GM10847 (cell line): ENCODE results near the gene CHN1.

Source experiments
- POLR2A ChIP-seq: IDR thresholded peaks from 2 replicates; pipeline ENCODE4 v1.6.1; 2011; ENCODE audit not compliant: insufficient read length; ENCODE audit errors: extremely low read depth

The CHN1 gene

DNA sequence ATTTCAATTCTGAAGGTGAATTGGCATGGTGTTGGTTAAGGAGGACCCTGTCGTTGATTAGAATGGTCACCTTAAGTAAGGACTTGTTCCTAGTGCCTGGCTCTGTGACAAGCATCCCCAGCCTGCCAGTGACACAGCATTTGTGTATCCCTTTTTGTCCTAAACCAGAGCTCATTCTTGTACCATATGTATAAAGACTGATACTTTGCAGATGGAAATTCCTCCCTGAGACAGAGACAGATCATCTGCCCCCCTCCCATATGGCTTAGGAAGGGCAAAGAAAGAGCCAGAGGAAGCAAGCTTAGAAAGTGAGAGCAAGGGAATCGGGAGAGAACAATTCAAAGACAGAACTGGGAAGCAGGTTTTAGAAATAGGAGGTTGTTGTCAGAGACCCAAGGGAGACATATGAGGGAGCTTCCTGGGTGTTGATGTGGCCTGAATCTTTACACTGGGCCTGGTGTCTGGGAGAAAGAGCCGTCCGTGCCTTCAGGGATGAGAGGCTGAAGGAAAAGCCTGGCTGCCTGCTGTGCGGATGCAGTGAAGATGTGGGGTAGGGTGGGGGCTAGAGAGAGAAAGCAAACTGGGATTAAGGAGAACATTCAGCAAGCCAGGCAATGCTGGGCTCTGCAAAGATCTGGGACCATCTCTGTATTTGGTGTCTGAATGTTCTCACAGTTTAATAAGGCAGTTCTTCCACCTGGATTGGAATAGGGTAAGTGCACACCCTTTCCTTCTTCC is 227.7 kb downstream of the CHN1 start:
- TF ChIP-seq POLR2A = no peak

DNA sequence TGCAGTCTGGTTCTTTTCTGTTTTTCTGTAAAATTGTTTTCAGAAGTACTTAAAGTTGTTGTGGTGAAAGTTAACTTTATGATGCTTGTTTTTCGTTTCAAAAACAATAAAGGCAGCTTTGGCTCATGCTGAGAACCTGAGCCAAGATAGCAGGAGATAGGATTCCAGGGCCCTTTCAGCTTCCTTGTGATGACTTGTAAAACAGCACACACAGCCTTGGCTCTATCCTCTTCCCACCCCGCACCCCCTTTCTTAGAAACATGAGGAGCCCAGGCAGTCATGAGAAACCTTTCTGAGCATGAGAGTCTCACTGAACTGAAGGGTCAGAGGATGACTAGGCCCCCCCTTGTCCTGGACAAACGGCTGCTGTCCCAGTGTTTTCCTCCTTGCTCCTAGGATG is 228.5 kb downstream of the CHN1 start:
- no peak for TF ChIP-seq POLR2A

DNA sequence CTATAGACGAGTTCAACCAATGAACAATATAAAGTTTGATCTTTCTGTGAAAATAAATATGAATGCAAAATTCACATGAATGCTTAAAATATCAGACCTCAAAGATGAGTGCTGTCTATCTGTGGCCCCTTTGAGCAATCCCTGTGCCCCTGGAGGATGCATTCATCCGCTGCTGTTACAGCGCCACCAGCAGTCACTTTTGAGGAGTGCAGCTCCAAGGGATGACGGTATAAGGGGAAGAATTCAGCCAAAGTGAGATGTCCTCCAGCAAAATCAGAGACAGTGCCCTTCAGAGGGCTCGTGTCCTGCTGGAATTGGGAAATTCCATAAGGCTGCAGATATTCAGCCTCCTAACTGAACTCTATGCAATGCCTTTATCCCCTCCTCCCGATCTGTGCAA is 229.0 kb downstream of the CHN1 start:
- TF ChIP-seq POLR2A = no peak

DNA sequence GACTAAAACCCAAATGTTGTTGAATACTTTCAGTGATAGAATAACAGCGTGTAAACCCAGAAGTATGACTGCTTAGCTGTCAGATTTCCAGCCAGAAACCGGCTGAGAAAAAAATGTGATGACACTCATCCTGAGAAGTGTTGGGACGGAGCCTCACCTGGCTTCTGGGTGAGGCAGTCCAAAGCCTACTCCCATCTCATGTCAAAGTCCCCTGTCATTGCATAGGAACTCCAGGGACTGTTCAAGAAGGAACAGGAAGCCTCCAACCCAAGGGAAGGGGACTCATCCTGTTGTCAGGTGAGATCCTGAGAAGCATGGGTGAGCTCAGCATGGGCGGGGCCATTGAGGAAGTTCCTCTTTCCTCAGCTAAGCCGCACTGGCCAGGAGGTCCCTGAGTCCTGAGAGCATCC is 229.6 kb downstream of the CHN1 start:
- no peak for TF ChIP-seq POLR2A

DNA sequence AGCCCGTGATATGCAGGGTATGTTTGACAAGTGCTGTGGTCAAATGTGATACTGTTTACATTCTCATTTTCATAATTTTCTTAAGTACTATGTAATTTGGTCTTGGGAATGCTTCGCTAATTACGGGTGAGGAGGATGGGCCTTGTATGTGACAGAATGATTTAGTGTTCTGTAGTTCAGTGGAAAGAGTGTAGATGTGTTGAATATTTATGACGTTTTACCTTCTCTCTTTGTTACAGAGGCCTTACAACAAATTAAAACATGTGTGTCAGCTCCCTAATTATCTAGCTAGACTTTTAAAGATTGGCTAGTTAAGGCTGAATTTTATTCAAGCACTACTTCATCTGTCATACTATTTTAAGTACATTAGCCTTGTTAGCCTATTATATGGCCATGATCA is 230.3 kb downstream of the CHN1 start:
- TF ChIP-seq POLR2A = no peak

DNA sequence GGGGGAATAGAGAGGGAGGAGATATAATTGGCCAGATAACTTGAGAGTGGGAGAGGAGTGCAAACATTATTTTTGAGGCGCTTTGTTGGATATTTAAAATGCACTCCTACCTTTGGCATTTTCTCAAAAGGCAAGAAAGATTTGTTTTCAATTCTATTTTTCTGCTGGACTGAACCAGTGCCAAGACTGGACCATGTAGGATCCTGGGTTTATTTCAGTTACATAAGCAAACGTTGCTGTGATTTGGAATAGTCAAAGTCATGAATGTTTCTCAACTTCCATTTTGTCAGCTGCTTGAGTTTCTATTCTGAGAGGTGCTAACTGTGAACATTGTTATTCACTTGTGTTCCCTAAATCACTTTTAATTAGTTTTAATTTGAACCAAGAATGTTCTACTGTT is 232.0 kb downstream of the CHN1 start:
- no peak for TF ChIP-seq POLR2A

DNA sequence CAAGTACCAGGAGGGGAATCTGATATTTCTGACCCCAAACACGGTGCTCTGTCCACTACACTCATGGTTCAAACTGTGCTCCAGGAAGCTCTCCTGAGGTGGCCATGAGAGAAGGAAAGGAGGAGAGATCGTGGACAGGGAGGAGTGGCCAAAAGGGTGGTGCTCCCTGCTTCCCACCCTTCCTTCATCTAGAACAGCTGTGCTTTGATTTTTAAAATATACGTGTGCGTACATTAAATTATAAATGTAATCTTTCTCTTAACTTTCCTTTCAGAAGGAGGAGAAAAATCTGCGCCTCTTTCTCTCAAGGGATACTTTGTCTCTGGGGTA is 232.7 kb downstream of the CHN1 start:
- TF ChIP-seq POLR2A = no peak

DNA sequence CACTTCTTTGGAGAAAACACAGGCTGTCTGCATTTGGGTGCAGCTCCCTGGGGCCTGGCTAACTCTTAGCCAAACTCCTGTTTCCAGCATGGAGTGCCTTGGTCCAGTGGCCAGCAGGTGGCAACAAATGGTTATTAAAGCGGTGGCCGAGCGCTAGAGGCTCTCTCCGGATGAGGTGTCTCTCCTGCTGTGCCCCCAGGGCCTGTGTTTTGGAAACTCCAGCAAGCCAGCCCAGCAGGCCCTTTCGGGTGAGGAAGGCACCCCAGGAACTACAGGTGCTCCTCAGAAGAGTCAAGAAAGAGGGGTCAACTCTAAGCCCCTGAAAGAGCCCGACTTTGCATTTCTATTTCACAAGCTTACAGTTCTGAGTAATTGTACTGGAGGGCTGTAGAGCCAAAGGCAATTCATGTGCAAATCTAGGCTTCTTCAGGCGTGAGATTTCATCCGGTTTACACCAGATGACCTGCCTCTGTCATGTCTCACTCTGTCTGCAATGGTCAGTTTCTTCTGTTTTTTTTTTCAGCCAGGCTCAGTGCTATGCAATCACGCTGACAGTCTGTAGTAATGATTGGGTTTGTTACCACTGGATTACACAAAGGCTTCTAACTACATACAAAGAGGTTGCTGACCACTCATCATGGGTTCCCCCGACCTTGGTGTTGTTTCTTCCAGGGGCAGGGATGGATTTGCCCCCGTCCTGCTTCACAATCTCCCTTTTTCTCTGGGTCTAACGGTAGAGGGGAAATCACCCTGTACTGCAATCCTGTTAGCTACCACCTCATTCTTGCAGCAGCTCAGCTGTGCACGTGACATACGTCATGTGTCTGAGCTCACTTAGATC is 233.3 kb downstream of the CHN1 start:
- no peak for TF ChIP-seq POLR2A

DNA sequence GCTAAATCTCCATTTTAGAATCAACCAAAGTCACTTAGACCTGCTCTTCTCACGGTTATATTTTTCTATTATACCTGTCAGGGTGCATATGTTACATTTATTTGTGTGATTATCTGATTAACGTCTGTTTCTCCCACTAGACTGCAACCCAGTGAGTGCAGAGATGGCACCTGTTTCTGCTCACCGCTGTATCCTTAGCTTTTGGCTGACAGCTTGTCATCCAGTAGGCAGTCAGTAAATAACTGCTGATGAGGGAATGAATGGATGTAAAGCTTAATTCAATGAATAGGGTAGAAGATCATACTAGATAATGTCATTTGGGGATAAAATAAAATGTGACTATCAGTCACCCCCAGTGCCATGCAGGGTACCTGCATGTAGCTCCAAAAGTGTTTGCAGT is 234.0 kb downstream of the CHN1 start:
- no peak for TF ChIP-seq POLR2A

DNA sequence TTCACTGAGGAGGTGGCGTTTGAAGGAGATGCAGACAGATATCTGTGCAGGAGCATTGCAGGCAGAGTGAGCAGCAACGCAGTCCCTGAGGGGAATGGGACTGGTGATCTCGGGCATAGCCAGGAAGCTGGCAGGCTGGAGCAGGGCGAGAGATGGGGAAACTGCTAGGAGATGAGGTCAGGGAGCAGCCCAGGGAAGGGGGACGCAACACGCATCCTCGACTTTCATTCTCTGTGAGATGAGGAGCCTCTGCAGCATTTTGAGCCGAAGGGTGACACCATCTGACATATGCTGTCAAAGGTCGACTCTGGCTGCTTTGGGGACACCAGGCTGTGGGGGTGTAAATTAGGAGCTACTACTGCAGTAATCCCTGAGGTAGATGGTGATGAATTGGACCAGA is 236.6 kb downstream of the CHN1 start:
- TF ChIP-seq POLR2A = no peak

DNA sequence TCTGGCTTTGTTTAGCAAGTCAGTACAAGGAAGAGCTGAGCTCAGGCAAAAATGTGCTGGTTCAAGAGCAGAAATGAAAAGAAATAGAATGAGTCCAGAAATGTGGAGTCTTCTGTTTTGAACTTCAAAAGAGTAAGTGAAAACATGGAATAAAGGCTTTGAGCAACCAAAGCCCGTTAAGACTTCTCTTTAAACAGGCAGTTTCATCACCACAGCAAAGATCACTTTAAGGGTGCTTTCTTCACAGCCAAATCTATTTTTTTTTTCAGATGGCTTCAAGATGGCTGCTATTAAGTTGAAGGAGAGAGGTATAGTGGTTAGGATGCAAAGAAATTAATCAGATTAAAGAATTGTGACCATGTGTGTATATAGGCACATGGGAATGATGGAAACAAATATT is 238.9 kb downstream of the CHN1 start:
- no peak for TF ChIP-seq POLR2A

DNA sequence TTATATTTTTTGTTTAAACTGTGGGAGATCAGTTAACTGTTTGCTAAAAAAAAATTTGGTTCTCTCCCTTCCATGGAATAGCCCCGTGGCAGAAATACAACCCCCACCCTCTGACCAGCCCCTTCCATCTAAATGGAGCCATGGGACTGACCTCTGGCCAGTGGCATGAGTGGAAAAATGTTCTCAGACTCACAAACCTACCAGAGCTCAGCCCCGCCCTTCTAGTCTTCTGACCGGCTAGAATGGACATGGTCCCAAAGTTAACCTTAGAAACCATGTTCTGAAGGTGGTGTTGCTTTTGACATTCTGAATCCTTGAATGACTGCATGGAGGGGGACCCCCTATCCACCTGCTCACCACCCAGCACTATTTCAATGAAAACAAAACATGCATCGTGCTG is 239.6 kb downstream of the CHN1 start:
- TF ChIP-seq POLR2A = no peak

DNA sequence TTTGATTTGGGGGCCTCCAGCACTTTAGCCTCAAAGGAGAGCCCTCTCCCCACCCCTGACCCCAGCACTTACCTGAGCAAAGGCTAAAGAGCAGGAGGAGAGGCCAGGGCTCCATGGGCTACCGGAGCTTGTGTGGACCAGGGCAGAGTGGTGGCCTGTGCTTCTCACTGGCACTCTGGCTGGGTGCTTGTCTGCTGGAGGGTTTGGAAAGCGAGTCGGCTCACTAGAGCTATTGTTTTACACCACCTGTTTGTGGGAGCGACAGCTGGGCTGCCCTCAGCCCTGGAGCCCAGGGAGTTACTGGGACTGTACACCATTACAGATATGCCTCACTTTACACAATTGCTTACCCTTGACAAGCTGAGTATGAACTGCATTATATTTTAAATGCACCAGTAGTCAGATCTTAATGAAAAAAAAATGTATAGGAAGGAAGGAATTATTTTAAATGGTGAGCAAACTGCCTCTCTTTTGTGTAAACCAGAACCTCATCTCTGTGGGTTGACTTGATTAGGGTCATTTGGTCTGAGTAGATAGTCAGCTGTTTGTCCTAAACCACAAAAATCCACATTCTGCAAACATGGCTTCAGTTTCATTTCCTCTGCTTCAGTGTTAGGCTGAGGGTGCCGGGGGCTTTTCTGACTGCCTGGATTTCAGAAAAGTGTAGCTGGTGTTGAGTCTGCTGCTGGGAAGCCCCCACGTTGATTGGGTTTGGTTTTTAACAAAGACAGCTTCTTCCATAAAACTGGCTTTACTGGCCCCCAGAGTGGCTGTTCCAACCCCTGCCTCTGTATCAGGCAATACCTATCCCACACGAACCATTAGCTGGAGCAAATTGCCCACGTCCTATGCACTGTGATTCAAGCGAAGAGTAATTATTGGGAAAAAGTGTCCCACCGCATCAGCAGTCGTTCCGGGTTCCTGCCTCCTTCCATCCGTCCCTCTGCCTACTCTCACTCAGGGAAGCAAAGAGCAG is 240.6 kb downstream of the CHN1 start, which contains the start of gene CHRNA1:
Gene CHRNA1, minus strand, starts transcription at position 193 of the 976 bp plus-strand sequence. Its CDS starts 78 bp downstream, at position 115.
- TF ChIP-seq POLR2A = no peak

DNA sequence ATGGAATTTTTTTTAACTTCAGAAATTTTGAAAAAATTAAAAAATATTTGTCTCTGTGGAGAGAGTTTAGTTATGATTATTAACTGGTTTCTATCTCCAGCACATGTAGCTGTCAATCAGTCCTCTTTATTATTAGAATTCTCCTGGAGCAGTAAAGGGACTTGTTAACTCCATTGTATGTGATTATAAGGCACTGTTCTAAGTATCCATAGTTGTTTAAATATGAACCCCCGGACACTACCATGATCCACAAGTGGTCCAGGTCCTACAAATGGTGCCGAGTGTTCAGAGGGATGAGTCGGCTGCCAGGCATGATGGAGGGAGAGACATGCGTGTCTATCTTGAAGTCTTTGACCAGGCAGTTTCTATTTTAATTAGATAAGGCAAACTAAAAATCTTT is 241.4 kb downstream of the CHN1 start:
- no peak for TF ChIP-seq POLR2A

DNA sequence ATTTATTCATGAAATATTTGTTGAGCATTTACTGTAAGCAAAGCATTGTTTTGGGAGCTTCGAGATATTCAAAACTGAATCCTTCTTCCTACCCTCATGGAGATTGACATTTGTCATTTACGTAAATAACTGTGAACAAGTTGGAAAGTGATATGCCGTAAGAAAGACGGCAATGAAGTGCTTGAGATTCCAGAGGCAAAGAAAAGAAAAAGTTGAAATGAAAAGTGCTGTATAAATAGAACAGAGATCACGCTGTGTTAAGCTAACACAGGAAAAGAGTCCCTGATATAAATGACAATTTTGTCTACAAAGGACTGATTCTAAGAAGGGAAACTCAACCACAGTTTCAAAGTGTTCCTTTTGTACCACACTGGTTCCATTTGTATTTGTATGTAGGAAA is 242.7 kb downstream of the CHN1 start:
- no peak for TF ChIP-seq POLR2A
